ENCODE data around the gene TOM1L1.

DNA sequence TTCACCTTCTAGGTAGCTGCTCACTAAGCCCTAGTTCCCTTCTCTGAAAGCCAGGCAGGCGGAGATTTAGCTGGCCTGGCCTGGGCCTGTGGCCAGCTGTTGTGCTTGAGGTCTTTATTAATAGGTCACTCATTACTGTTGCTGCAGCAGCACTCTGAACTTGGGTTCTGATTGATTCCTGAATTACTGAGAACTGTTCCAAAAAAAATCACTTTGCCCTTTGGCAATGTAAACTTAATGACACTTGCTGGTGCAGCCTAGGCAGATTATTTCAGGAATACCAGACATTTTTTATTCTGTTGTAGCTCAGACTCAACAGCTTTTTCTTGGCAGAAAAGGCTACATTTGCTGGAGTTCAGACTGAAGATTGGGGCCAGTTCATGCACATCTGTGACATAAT is 2.7 kb downstream of the TOM1L1 start:
- TF ChIP-seq, protein P1, sequence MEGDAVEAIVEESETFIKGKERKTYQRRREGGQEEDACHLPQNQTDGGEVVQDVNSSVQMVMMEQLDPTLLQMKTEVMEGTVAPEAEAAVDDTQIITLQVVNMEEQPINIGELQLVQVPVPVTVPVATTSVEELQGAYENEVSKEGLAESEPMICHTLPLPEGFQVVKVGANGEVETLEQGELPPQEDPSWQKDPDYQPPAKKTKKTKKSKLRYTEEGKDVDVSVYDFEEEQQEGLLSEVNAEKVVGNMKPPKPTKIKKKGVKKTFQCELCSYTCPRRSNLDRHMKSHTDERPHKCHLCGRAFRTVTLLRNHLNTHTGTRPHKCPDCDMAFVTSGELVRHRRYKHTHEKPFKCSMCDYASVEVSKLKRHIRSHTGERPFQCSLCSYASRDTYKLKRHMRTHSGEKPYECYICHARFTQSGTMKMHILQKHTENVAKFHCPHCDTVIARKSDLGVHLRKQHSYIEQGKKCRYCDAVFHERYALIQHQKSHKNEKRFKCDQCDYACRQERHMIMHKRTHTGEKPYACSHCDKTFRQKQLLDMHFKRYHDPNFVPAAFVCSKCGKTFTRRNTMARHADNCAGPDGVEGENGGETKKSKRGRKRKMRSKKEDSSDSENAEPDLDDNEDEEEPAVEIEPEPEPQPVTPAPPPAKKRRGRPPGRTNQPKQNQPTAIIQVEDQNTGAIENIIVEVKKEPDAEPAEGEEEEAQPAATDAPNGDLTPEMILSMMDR (conservative IDR thresholded peaks at IDR 0.05; ENCODE audit: low read depth, low read length): no peak
- TF ChIP-seq EZH2 (IDR thresholded peaks at IDR 0.05; ENCODE audit: borderline replicate concordance, low read depth, low read length, poor library complexity, severe bottlenecking): no peak

Measured in A673 (cell line).